Esophagus squamous epithelium (tissue), 4 donors: ENCODE results near the gene ELMO1.

Experiments
- CTCF ChIP-seq, 6 experiments: fragments of 450-650 bp in 4 of 6; fragments of 200-600 bp in 2 of 6; sonication (generic) in 2 of 6; IDR thresholded peaks; one replicate each; pipeline ENCODE4 v1.5.1; 2016 to 2019; ENCODE audit warnings: antibody characterized with exemption in 6 of 6, mild to moderate bottlenecking in 4 of 6, moderate library complexity in 4 of 6
- POLR2A ChIP-seq, 4 donors: fragments of 450-650 bp; IDR thresholded peaks; one replicate each; pipeline ENCODE4 v1.6.1; 2017; ENCODE audit warnings: antibody characterized with exemption in 4 of 4, mild to moderate bottlenecking in 4 of 4, moderate library complexity in 3 of 4

- no peak for TF ChIP-seq CTCF (IDR thresholded peaks at IDR 0.05)
- TF ChIP-seq POLR2A (IDR thresholded peaks at IDR 0.05): no peak
These were observed 231.7 kb downstream of the ELMO1 start for GRCh38 chr7:37216923-37217322.
